Kidney (tissue), 14 donors: ENCODE data around the gene TNKS1BP1. TPM values are rescaled to one million over a fixed set of nuclear protein-coding genes. Genes with fewer than 3 reads are reported as not detected.

Experiments used
- DNase-seq, 5 donors: peaks; one replicate each; pipeline ENCODE4 v3.0.0-alpha.2; 2013 to 2020
- FAIRE-seq: peaks from 2 replicates; lab custom pipeline; 2012; peaks lifted over from hg19 to GRCh38; lab: Jason Lieb, UNC
- H3K27ac ChIP-seq, 2 donors: one replicate each; pipeline ENCODE4 v1.7.0; 2013; ENCODE audit warnings: low read depth in 2 of 2, low read length in 2 of 2, inconsistent platforms in 1 of 2
- H3K27me3 ChIP-seq: one replicate; pipeline ENCODE4 v1.7.1; 2013; ENCODE audit warnings: low read length, inconsistent platforms; ENCODE audit not compliant: control insufficient read depth, insufficient read depth
- H3K36me3 ChIP-seq, 3 donors: one replicate each; pipeline versions ENCODE4 v1.7.0 to v1.7.1; 2013; ENCODE audit warnings: low read length in 3 of 3, control low read depth in 1 of 3, inconsistent platforms in 1 of 3; ENCODE audit not compliant: insufficient read depth in 3 of 3, control insufficient read depth in 2 of 3
- H3K4me1 ChIP-seq, 3 donors: one replicate each; pipeline versions ENCODE4 v1.7.0 to v1.7.1; 2013; ENCODE audit warnings: low read length in 3 of 3, inconsistent platforms in 1 of 3, low read depth in 1 of 3; ENCODE audit not compliant: control insufficient read depth in 2 of 3, insufficient read depth in 2 of 3
- H3K4me3 ChIP-seq, 3 donors: one replicate each; pipeline versions ENCODE4 v1.7.0 to v1.8.1; 2013; ENCODE audit warnings: low read length in 3 of 3, control low read depth in 1 of 3, inconsistent platforms in 1 of 3
- H3K9ac ChIP-seq, 3 donors: one replicate each; pipeline versions ENCODE4 v1.7.0 to v1.7.1; 2013; ENCODE audit warnings: low read length in 3 of 3, control low read depth in 1 of 3, inconsistent platforms in 1 of 3
- H3K9me3 ChIP-seq, 3 donors: one replicate each; pipeline versions ENCODE4 v1.7.0 to v1.7.1; 2013; ENCODE audit warnings: low read length in 3 of 3, control low read depth in 1 of 3, inconsistent platforms in 1 of 3; ENCODE audit not compliant: control insufficient read depth in 2 of 3, insufficient read depth in 1 of 3
- intact Hi-C: fragments of 100-400 bp; cut with DNase I; formaldehyde crosslinking; loops from one replicate; pipeline ENCODE4 v1.11.1; 2022
- polyA plus RNA-seq: library from polyadenylated mRNA; stranded (reverse); fragments of 350-450 nt; fragmentation: Illumina TruSeq; extraction: RNeasy Lipid Tissue Mini Kit (QIAGEN cat#74804); gene quantifications from one replicate; pipeline ENCODE4 v1.2.3, GENCODE V29; 2014; ENCODE audit warnings: low read depth, low replicate concordance; ENCODE audit not compliant: insufficient read depth
- total RNA-seq: library from RNA; stranded (reverse); fragmentation: NEBNext Ultra II Directional; extraction: Animal tissue kit (Norgen Biotek cat#: 25700); gene quantifications from one replicate; pipeline ENCODE4 v1.2.1, GENCODE V29; 2021
- TF ChIP-seq, protein P1 (sequence below): IDR thresholded peaks from 3 replicates; pipeline ENCODE4 v1.5.1; 2012; ENCODE audit warnings: mild to moderate bottlenecking, moderate library complexity, borderline replicate concordance; ENCODE audit not compliant: insufficient read depth; ENCODE audit errors: extremely low read depth
- donor health status: control.
- donor health status: control.
- donor health status: control.
- donor health status: control.
- donor health status: control.
- donor health status: DM: yes; HTN: yes; CAD: no.
- donor health status: Normal renal cell carcinoma (clear cell type).

TNKS1BP1 gene
- total and polyA plus RNA-seq, 2 donors from 2014 or later = 53.3 to 206 TPM

GRCh38 chr11:57308426-57309060 lies 16.2 kb downstream of the TNKS1BP1 start:
- no peaks in the 10 kb centered on the region for H3K9me3 ChIP-seq
- H3K4me1 ChIP-seq = peaks cover 5 to 19% (median 7%) of the 10 kb centered on the region in 3 donors
- intact Hi-C loops = no loop called here
- H3K4me3 ChIP-seq = no peak overlapping the region
- TF ChIP-seq, protein P1, sequence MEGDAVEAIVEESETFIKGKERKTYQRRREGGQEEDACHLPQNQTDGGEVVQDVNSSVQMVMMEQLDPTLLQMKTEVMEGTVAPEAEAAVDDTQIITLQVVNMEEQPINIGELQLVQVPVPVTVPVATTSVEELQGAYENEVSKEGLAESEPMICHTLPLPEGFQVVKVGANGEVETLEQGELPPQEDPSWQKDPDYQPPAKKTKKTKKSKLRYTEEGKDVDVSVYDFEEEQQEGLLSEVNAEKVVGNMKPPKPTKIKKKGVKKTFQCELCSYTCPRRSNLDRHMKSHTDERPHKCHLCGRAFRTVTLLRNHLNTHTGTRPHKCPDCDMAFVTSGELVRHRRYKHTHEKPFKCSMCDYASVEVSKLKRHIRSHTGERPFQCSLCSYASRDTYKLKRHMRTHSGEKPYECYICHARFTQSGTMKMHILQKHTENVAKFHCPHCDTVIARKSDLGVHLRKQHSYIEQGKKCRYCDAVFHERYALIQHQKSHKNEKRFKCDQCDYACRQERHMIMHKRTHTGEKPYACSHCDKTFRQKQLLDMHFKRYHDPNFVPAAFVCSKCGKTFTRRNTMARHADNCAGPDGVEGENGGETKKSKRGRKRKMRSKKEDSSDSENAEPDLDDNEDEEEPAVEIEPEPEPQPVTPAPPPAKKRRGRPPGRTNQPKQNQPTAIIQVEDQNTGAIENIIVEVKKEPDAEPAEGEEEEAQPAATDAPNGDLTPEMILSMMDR = no peak
- H3K27me3 ChIP-seq = no peaks in the 10 kb centered on the region
- H3K36me3 ChIP-seq = peaks cover 2 to 8% (median 8%) of the 10 kb centered on the region in 3 donors
- DNase-seq = peak in 1 of 5 donors; percentile 50
- no peak for FAIRE-seq
- H3K27ac ChIP-seq = no peak overlapping the region
- no peak overlapping the region for H3K9ac ChIP-seq

DNA sequence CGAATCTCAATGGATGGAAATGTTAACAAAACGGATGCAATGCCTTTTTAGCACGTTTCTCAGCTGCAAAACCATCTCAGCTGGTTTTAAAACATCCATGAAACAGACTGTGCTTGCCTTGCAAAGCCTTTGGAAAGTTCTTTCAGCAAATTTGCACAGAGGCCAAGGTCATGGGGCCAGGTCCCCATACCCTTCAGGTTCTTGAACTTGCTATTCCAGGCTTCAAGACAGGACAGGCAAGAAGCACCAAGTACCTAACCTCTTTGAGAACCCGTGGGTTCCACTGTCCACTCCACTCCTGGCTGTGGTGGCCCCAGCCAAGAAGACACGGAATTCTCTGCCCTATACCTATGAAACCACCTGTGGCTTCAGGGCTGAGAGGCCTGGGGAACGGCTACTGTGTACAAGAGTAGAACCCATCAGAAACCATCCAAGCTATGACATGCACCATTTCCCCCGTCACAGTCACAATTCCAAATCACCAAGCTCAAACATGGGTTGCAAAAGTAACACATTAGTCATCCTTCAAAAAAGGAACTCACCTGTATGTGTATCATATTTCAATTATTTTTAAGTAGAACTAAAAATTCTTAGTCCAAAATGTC lies 17.0 kb downstream of the TNKS1BP1 start:
- Histone ChIP-seq H3K4me3 (no peak overlapping the region), H3K9ac (no peak overlapping the region)

DNA sequence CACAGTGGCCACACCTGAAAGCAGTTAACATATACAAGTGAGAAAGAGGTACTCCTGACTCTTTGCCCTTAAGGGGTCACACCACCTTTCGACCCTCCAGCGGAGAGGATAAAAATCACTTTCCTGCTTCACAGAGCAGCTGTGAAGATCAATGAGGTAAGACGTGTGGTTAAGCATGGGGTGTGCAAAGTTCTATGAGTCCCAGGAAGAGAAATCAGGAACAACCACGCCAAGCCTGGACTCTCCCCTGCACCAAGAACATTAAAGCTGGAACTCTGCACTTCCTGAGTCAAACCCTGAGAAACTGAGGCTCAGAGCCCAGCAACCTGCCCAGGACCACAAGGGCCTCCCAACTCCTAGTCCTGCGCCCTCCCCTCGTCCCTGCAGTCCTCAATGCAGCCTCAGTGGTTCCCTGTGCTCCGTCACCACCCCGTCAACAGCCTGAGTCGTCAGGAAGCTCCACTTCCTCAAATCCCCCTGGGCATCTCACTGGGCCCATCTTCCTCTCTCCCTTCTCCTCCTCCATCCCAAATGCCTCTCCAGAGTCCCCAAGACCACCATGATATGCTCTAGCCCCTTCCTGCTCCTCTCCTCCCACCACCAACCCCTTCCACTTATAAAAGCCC lies 17.7 kb downstream of the TNKS1BP1 start:
- Histone ChIP-seq H3K9ac (no peak overlapping the region), H3K36me3 (peaks cover 2 to 9% (median 8%) of the 10 kb centered on the region in 3 donors), H3K4me1 (peaks cover 5 to 16% (median 7%) of the 10 kb centered on the region in 3 donors), H3K27ac (no peak overlapping the region), H3K9me3 (no peaks in the 10 kb centered on the region), H3K27me3 (no peaks in the 10 kb centered on the region), H3K4me3 (no peak overlapping the region)
- intact Hi-C loops = no loop called here
- TF ChIP-seq, protein P1 = no peak
- no peak for FAIRE-seq
- no peak for DNase-seq

More for the DNA sequence above, 17.0 kb downstream of the TNKS1BP1 start:
- no peak overlapping the region for H3K27ac ChIP-seq
- peaks cover 2 to 8% (median 6%) of the 10 kb centered on the region in 3 donors for H3K36me3 ChIP-seq
- no peak for FAIRE-seq
- DNase-seq = no peak
- intact Hi-C loops = no loop called here
- H3K9me3 ChIP-seq = no peaks in the 10 kb centered on the region
- no peaks in the 10 kb centered on the region for H3K27me3 ChIP-seq
- TF ChIP-seq, protein P1 = no peak
- H3K4me1 ChIP-seq = peaks cover 5 to 19% (median 7%) of the 10 kb centered on the region in 3 donors
